Bronchial epithelial cell (primary cell): Measurements from ENCODE around the gene ERMARD. TPM values are rescaled to one million over a fixed set of nuclear protein-coding genes. Genes with fewer than 3 reads are reported as not detected.

ENCODE experiments used
- DNase-seq: peaks from one replicate; pipeline ENCODE4 v3.0.0-alpha.2; 2010; ENCODE audit warnings: low read depth
- FAIRE-seq: peaks from 2 replicates; lab custom pipeline; 2011; peaks lifted over from hg19 to GRCh38; lab: Jason Lieb, UNC
- H3K27me3 ChIP-seq: 2 replicates; pipeline ENCODE4 v1.5.1; 2011; ENCODE audit warnings: low read length; ENCODE audit not compliant: control insufficient read depth, insufficient read depth
- H3K36me3 ChIP-seq: 2 replicates; pipeline ENCODE4 v1.5.1; 2011; ENCODE audit warnings: low read length; ENCODE audit not compliant: control insufficient read depth, insufficient read depth
- H3K4me3 ChIP-seq: 2 replicates; pipeline ENCODE4 v1.5.1; 2011; ENCODE audit warnings: mild to moderate bottlenecking, low read depth, low read length, control low read depth
- total RNA-seq: library from RNA; depleted of rRNA; stranded (reverse); fragments of >200 nt; gene quantifications from 2 replicates; pipeline ENCODE4 v1.2.1, GENCODE V29; 2014
- TF ChIP-seq, protein P1 (sequence below): IDR thresholded peaks from 2 replicates; pipeline ENCODE4 v1.5.1; 2011; ENCODE audit warnings: mild to moderate bottlenecking, moderate library complexity, low read length, control low read depth, inconsistent platforms; ENCODE audit not compliant: insufficient read depth, severe bottlenecking

ERMARD gene
- total RNA-seq, 1 donor from 2014 or later, result 25.8 TPM

DNA sequence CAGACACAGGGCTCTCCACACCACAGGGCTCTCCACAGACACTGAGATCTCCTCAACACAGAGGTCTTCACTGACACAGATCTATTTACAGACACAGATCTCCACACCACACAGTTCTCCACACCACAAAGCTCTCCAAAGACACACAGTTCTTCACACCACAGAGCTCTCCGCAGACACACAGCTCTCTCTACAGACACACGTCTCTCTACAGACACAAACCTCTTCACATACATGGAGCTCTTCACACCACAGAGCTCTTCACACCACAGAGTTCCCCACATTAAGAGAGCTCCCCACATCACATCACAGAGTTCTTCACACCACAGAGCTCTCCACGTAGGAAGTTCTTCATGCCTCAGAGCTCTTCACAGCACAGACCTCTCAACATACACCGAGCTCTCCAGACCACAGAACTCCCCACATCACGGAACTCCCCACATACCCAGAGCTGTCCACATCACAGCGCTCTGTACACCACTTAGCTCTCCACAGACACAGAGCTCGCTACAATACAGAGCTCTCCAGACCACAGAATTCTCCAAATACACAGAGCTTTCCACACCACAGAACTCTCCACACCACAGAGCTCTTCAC, 53.9 kb downstream of the ERMARD start:
- H3K36me3 ChIP-seq, result no peaks in the 10 kb centered on the region
- peak; percentile 62 for FAIRE-seq
- peaks cover 20% of the 10 kb centered on the region for H3K27me3 ChIP-seq
- H3K4me3 ChIP-seq, result no peak overlapping the region
- TF ChIP-seq, protein P1, sequence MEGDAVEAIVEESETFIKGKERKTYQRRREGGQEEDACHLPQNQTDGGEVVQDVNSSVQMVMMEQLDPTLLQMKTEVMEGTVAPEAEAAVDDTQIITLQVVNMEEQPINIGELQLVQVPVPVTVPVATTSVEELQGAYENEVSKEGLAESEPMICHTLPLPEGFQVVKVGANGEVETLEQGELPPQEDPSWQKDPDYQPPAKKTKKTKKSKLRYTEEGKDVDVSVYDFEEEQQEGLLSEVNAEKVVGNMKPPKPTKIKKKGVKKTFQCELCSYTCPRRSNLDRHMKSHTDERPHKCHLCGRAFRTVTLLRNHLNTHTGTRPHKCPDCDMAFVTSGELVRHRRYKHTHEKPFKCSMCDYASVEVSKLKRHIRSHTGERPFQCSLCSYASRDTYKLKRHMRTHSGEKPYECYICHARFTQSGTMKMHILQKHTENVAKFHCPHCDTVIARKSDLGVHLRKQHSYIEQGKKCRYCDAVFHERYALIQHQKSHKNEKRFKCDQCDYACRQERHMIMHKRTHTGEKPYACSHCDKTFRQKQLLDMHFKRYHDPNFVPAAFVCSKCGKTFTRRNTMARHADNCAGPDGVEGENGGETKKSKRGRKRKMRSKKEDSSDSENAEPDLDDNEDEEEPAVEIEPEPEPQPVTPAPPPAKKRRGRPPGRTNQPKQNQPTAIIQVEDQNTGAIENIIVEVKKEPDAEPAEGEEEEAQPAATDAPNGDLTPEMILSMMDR, result no peak
- DNase-seq, result no peak

DNA sequence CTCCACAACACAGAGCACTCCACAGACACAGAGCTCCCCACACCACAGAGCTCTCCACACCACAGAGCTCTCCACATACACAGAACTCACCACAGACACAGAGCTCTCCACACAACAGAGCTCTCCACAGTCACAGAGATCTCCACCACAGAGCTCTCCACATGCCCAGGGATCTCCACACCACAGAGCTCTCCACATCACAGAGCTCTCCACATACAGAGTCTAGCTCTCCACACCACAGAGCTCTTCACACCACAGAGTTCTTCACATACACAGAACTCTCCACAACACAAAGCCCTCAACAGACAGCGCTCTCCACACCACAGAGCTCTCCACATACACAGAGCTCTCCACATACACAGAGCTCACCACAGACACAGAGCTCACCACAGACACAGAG, 55.3 kb downstream of the ERMARD start:
- H3K4me3 ChIP-seq, result no peak overlapping the region
- TF ChIP-seq, protein P1, result no peak
- no peaks in the 10 kb centered on the region for H3K36me3 ChIP-seq
- DNase-seq, result no peak
- FAIRE-seq, result no peak
- H3K27me3 ChIP-seq, result peaks cover 20% of the 10 kb centered on the region

DNA sequence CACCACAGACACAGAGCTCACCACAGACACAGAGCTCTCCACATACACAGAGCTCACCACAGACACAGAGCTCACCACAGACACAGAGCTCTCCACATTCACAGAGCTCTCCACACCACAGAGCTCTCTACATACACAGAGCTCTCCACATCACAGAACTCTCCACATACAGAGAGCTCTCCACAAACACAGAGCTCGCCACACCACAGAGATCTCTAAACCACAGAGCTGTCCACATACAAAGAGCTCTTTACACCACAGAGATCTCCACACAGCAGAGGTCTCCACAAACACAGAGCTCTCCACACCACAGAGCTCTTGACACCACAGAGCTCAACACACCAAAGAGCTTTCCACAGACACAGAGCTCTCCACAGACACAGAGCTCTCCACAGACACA, 55.8 kb downstream of the ERMARD start:
- Histone ChIP-seq H3K36me3 (no peaks in the 10 kb centered on the region), H3K27me3 (peaks cover 20% of the 10 kb centered on the region), H3K4me3 (no peak overlapping the region)
- TF ChIP-seq, protein P1, result no peak
- FAIRE-seq, result no peak
- no peak for DNase-seq

DNA sequence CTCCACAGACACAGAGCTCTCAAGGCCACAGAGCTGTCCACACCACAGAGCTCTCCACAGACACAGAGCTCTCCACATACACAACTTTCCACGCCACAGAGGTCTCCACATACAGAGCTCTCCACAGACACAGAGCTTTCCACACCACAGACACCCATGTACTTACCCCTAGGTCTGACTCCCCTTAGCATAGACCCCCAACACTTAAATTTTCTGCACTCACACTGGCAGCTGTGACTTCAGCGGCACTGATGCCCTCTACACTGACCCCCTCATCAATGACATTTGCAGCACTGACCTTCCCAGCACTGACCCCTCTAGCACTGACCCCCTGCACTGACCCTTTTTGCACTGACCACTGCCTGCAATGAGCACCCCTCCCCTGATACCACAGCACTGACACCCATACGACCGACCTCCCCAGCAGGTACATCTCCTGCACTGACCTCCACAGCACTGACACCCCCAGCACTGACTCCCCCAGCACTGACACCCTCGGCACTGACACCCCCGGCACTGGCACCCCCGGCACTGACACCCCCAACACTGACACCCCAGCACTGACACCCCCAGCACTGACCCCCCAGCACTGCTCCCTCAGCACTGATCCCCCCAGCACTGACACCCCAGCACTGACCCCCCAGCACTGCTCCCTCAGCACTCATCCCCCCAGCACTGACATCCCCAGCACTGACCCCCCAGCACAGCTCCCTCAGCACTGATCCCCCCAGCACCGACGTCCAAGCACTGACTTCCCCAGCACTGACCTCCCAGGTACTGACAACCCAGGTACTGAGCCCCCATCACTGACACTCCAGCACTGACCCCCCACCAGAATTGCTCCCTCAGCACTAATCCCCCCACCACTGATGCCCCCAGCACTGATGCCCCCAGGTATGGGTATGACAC, 56.5 kb downstream of the ERMARD start:
- FAIRE-seq, result no peak

DNA sequence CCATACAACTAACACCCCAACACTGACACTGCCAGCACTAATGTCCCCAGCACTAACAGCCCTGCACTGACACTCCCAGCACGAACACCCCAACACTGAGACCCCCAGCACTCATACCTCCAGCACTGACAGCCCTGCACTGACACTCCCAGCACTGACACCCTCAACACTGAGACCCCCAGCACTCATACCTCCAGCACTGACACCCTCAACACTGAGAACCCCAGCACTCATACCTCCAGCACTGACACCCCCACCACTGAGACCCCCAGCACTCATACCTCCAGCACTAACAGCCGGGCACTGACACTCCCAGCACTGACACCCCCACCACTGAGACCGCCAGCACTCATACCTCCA, 57.2 kb downstream of the ERMARD start:
- Histone ChIP-seq H3K27me3 (peaks cover 17% of the 10 kb centered on the region), H3K36me3 (no peaks in the 10 kb centered on the region), H3K4me3 (no peak overlapping the region)
- no peak for DNase-seq
- FAIRE-seq, result no peak
- TF ChIP-seq, protein P1, result no peak

More for the DNA sequence above, 56.5 kb downstream of the ERMARD start:
- DNase-seq, result no peak
- H3K27me3 ChIP-seq, result peaks cover 20% of the 10 kb centered on the region
- TF ChIP-seq, protein P1, result no peak
- no peak overlapping the region for H3K4me3 ChIP-seq
- H3K36me3 ChIP-seq, result no peaks in the 10 kb centered on the region
